Common myeloid progenitor, CD34-positive (primary cell): ENCODE data around the gene NDUFS6.

Experiments
- CTCF ChIA-PET: fragments of 350-600 bp; sonication (Branson Sonifier 250); formaldehyde crosslinking; loops from one replicate; lab custom pipeline; 2021; ENCODE audit warnings: antibody characterized with exemption; lab: Charles Lee
- POLR2A ChIA-PET: fragments of 350-600 bp; sonication (Branson Sonifier 250); formaldehyde crosslinking; loops from one replicate; lab custom pipeline; 2021; ENCODE audit warnings: antibody characterized with exemption; lab: Charles Lee
- DNase-seq, 3 donors: peaks; one replicate each; pipeline versions ENCODE4 v3.0.0 to v3.0.0-alpha.2; 2013
- H3K27ac ChIP-seq, 2 experiments: 1 replicate in 1 of 2; 2 replicates in 1 of 2; pipeline ENCODE4 v1.7.0; 2013; ENCODE audit warnings: inconsistent platforms in 2 of 2, low read length in 2 of 2, mild to moderate bottlenecking in 2 of 2, low read depth in 1 of 2, moderate library complexity in 1 of 2; ENCODE audit not compliant: severe bottlenecking in 2 of 2, insufficient read depth in 1 of 2, poor library complexity in 1 of 2
- H3K27me3 ChIP-seq, 5 experiments: replicated peaks in 2 of 5; 1 replicate in 3 of 5; 2 replicates in 2 of 5; pipeline versions ENCODE4 v1.6.1 to v1.7.0; 2013; ENCODE audit warnings: low read length in 4 of 5, mild to moderate bottlenecking in 2 of 5, moderate library complexity in 2 of 5, inconsistent platforms in 1 of 5; ENCODE audit not compliant: insufficient read depth in 5 of 5, control insufficient read depth in 4 of 5
- H3K36me3 ChIP-seq, 4 experiments: 1 replicate in 2 of 4; 2 replicates in 2 of 4; pipeline versions ENCODE4 v1.6.1 to v1.7.0; 2013; ENCODE audit warnings: low read length in 3 of 4, control low read depth in 1 of 4, mild to moderate bottlenecking in 1 of 4; ENCODE audit not compliant: control insufficient read depth in 4 of 4, insufficient read depth in 4 of 4
- H3K4me1 ChIP-seq, 4 experiments: 1 replicate in 3 of 4; 2 replicates in 1 of 4; pipeline versions ENCODE4 v1.6.1 to v1.7.1; 2013; ENCODE audit warnings: low read length in 3 of 4, mild to moderate bottlenecking in 3 of 4, control low read depth in 1 of 4, inconsistent platforms in 1 of 4, moderate library complexity in 1 of 4; ENCODE audit not compliant: control insufficient read depth in 4 of 4, insufficient read depth in 4 of 4; ENCODE audit errors: control extremely low read depth in 1 of 4
- H3K4me3 ChIP-seq, 7 experiments: 1 replicate in 4 of 7; 2 replicates in 3 of 7; pipeline versions ENCODE4 v1.5.1 to v1.7.0; 2013; ENCODE audit warnings: mild to moderate bottlenecking in 7 of 7, low read length in 6 of 7, moderate library complexity in 6 of 7, inconsistent platforms in 2 of 7, low read depth in 2 of 7, control low read depth in 1 of 7; ENCODE audit not compliant: insufficient read depth in 4 of 7, control insufficient read depth in 1 of 7; ENCODE audit errors: extremely low read depth in 1 of 7
- H3K9me3 ChIP-seq, 5 experiments: 1 replicate in 4 of 5; 2 replicates in 1 of 5; pipeline versions ENCODE4 v1.6.1 to v1.7.1; 2013; ENCODE audit warnings: low read length in 4 of 5, mild to moderate bottlenecking in 2 of 5, inconsistent platforms in 1 of 5, low read depth in 1 of 5, moderate library complexity in 1 of 5; ENCODE audit not compliant: control insufficient read depth in 4 of 5, insufficient read depth in 2 of 5; ENCODE audit errors: control extremely low read depth in 1 of 5
- WGBS: methylation state at CpG from one replicate; pipeline ENCODE4 v1.1.5; 2013; ENCODE audit not compliant: insufficient coverage; 5-methylcytosine and 5-hydroxymethylcytosine counted together

Gene NDUFS6

DNA sequence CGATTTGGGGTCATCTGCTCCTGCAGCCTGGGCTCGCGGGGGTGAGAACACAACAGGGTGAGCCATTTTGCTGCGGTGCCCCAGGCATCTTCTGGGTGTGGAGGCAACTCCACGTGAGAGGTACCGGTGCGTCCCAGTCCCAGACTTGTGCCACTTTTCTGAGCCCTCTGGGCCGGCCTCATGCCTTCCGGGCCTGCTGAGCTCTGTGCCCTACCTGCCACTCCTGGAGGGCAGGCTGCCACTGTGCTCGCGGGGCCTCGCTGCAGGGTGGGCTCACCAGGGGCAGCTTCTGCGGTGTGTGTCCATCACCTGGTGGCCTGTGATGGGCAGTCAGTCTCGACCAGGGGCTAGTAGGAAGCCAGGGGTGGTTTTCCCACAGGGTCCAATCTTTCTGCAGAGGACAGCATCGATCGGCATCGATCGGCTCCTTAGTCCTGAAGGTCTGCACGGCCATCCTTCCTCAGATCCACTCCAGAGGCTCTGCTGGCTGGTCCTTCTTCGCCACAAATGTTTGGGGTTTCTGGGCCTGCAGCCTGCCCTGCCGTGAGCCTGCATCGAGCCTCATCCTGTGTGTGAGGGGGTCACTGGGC, 58.9 kb downstream of the NDUFS6 start:
- POLR2A ChIA-PET: no interaction called here
- 83% methylated on average over 22 of the region's 22 CpGs for WGBS
- no peak for DNase-seq
- Histone ChIP-seq H3K27ac (no peak overlapping the region), H3K27me3 (peaks cover 0 to 89% (median 23%) of the 10 kb centered on the region in 5 experiments), H3K36me3 (no peaks in the 10 kb centered on the region), H3K4me3 (no peak overlapping the region), H3K4me1 (no peaks in the 10 kb centered on the region), H3K9me3 (peaks cover 0 to 4% (median 0%) of the 10 kb centered on the region in 5 experiments)
- CTCF ChIA-PET: no interaction called here

DNA sequence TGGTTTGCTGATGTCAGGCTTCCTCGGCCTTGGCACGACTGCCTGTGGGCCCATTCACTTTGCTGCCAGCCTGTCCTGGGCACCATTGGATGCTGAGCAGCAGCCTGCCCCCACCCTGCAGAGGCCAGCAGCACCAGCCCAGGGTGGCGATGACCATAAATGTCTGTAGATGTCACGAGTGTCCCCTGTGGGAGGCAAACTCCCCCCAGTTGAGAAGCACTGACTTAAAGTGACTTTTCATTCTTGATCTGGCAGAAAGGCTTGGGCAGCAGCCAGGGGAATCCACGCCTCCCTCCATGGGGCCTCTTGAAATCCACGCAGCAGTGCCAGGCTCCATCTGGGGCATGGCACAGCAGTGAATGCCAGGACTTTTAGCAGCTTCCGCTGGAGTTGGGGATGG, 59.7 kb downstream of the NDUFS6 start:
- H3K9me3 ChIP-seq: peaks cover 0 to 4% (median 0%) of the 10 kb centered on the region in 5 experiments
- no peaks in the 10 kb centered on the region for H3K36me3 ChIP-seq
- no peak for DNase-seq
- POLR2A ChIA-PET: no interaction called here
- H3K27me3 ChIP-seq: peaks cover 0 to 89% (median 16%) of the 10 kb centered on the region in 5 experiments
- no peaks in the 10 kb centered on the region for H3K4me1 ChIP-seq
- CTCF ChIA-PET: interaction anchor here (1.4 kb wide), 1 partner anchor 22 kb away, joined by 3 read pairs; the partner anchor contains the start of gene IRX4
- H3K4me3 ChIP-seq: no peak overlapping the region
- WGBS: 88% methylated on average over 7 of the region's 7 CpGs
- no peak overlapping the region for H3K27ac ChIP-seq

DNA sequence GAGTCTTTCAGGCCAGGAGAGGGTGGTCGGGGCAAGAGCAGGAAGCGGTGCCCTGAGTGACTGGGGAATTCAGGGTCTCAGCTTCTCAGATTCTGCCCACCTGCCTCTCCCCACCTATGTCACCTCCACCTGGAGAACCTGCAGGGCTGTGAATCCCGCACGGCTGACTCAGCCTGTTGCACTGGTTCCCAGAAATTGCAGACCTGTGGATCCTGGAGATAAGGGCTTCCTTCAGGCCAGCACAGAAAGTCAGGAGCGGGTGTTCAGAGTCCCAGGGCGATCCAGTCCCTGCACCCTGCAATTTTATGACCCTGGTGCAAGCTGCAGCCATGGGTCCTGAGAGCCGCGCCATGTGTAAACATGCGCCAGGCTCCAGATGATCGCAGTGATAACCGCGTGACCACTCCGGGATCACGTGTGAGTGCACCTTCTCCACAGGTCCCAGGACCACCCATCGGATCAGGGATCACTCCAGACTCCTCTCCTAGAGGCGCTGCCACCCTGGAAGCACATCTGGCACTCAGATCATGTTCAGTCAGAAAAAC, 63.8 kb downstream of the NDUFS6 start:
- Histone ChIP-seq H3K27me3 (peaks cover 0 to 99% (median 22%) of the 10 kb centered on the region in 5 experiments), H3K4me3 (no peak overlapping the region), H3K36me3 (no peaks in the 10 kb centered on the region), H3K9me3 (peaks cover 0 to 4% (median 1%) of the 10 kb centered on the region in 5 experiments), H3K27ac (no peak overlapping the region), H3K4me1 (no peaks in the 10 kb centered on the region)
- no peak for DNase-seq
- ChIA-PET CTCF (no interaction called here), POLR2A (no interaction called here)
- 94% methylated on average over 12 of the region's 16 CpGs for WGBS

DNA sequence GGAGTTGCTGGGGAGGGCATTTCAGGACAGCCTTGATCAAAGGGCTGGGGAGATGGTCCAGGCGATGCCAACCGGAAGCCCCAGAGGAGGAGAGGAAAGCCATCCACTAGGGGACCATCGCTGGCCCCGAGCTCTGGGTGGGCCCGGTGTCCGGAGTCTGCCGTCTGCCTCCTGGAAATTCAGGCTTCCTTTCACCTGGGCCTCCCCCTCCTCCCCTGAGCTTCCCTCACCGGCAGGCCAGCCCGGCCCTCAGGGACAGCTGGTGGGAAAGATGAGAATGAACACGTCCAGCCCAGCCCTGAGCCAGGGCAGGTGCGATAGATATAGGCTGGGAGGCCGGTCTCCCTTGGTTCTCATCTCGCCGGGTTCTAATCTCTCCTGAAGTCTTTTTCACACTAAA, 64.3 kb downstream of the NDUFS6 start:
- DNase-seq: no peak
- Histone ChIP-seq H3K4me3 (no peak overlapping the region), H3K4me1 (no peaks in the 10 kb centered on the region), H3K36me3 (no peaks in the 10 kb centered on the region), H3K27ac (no peak overlapping the region), H3K27me3 (peaks cover 0 to 99% (median 23%) of the 10 kb centered on the region in 5 experiments), H3K9me3 (peaks cover 0 to 9% (median 5%) of the 10 kb centered on the region in 5 experiments)
- ChIA-PET CTCF (no interaction called here), POLR2A (no interaction called here)
- WGBS: 78% methylated on average over 8 of the region's 14 CpGs
